Colonic mucosa (tissue), 4 donors: ENCODE measurements around the gene CORO7. TPM values are rescaled to one million over a fixed set of nuclear protein-coding genes. Genes with fewer than 3 reads are reported as not detected.

ENCODE experiments used
- DNase-seq: peaks from one replicate; pipeline ENCODE4 v3.0.0-alpha.2; 2020
- H3K27ac ChIP-seq: fragments of 200-600 bp; one replicate; pipeline ENCODE4 v1.8.0; 2021
- H3K27me3 ChIP-seq: fragments of 200-600 bp; one replicate; pipeline ENCODE4 v1.8.0; 2021
- H3K36me3 ChIP-seq: fragments of 200-600 bp; one replicate; pipeline ENCODE4 v1.8.0; 2021
- H3K4me1 ChIP-seq: fragments of 200-600 bp; one replicate; pipeline ENCODE4 v1.8.0; 2021; ENCODE audit warnings: mild to moderate bottlenecking
- H3K4me3 ChIP-seq: fragments of 200-600 bp; one replicate; pipeline ENCODE4 v1.8.0; 2021
- H3K9ac ChIP-seq, 2 donors: one replicate each; pipeline ENCODE4 v1.7.0; 2013; ENCODE audit warnings: control low read depth in 2 of 2, low read depth in 2 of 2, low read length in 2 of 2
- H3K9me3 ChIP-seq: fragments of 200-600 bp; one replicate; pipeline ENCODE4 v1.8.0; 2021
- intact Hi-C: fragments of 100-400 bp; cut with DNase I; formaldehyde crosslinking; loops from one replicate; pipeline ENCODE4 v1.14.1; 2022
- total RNA-seq, 2 donors: library from RNA; stranded (reverse); fragmentation: NEBNext Ultra II Directional in 1 of 2; extraction: Animal tissue kit (Norgen Biotek cat#: 25700) in 1 of 2; gene quantifications; one replicate each; pipeline ENCODE4 v1.2.1, GENCODE V29; 2021
- TF ChIP-seq, protein P1 (sequence below): fragments of 200-600 bp; IDR thresholded peaks from one replicate; pipeline ENCODE4 v1.8.0; 2022; ENCODE audit warnings: antibody characterized with exemption, mild to moderate bottlenecking
- donor health status: healthy.
- donor health status: DM: no; HTN: no; CAD: no.
- donor health status: DM: no; HTN: no; CAD: no.

CORO7 gene
- total RNA-seq, 2 donors from 2014 or later, result 37.2 to 55.9 TPM

DNA sequence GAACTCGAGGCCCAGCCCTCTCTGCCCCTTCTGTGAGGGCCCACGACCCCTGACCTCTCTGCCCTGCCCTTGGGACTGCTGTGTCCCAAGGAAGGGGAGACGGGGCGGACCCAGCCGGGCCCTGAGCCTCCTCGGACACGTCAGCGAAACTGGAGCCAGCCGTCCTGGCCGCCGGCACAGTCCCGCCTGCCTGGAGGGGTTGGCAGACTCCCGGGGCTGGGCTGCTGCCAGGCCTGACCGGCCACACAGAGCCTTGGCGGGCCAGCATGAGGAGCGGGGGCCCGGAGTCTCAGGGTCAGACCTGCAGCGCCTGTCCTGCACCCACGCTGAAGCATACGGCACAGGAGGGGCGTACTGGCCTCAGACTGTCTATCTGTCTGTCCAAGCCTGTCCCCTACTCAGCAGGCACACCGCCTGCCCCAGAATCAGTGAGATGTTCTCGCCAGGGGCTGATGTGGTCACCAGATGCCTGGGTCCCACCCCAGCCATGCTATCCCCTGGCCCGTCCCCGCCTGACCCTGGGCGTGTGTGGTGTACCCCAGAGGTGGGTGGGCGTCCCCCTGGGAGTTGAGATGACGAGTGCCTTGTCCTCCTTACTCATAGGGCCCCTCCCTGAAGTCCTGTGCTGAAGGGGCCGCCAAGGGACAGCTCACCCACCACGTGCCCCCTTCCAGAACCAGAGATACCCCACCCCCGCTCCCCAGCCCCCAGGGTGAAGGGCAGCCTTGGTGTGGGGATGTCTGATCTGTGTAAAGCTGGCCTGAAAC, 40.1 kb downstream of the CORO7 start:
- Histone ChIP-seq H3K9ac (peak overlapping the region; percentile 24 to 46), H3K27ac (peak overlapping the region; percentile 7), H3K27me3 (no peaks in the 10 kb centered on the region), H3K9me3 (no peaks in the 10 kb centered on the region), H3K4me1 (peaks cover 3% of the 10 kb centered on the region), H3K4me3 (no peak overlapping the region), H3K36me3 (no peaks in the 10 kb centered on the region)
- TF ChIP-seq, protein P1, sequence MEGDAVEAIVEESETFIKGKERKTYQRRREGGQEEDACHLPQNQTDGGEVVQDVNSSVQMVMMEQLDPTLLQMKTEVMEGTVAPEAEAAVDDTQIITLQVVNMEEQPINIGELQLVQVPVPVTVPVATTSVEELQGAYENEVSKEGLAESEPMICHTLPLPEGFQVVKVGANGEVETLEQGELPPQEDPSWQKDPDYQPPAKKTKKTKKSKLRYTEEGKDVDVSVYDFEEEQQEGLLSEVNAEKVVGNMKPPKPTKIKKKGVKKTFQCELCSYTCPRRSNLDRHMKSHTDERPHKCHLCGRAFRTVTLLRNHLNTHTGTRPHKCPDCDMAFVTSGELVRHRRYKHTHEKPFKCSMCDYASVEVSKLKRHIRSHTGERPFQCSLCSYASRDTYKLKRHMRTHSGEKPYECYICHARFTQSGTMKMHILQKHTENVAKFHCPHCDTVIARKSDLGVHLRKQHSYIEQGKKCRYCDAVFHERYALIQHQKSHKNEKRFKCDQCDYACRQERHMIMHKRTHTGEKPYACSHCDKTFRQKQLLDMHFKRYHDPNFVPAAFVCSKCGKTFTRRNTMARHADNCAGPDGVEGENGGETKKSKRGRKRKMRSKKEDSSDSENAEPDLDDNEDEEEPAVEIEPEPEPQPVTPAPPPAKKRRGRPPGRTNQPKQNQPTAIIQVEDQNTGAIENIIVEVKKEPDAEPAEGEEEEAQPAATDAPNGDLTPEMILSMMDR, result no peak
- peak; percentile 65 for DNase-seq
- intact Hi-C loops, result no loop called here

GRCh38 chr16:4375717-4376116, 40.7 kb downstream of the CORO7 start:
- H3K36me3 ChIP-seq, result no peaks in the 10 kb centered on the region
- H3K4me3 ChIP-seq, result no peak overlapping the region
- H3K27me3 ChIP-seq, result no peaks in the 10 kb centered on the region
- H3K4me1 ChIP-seq, result peaks cover 3% of the 10 kb centered on the region
- TF ChIP-seq, protein P1, result no peak
- H3K9me3 ChIP-seq, result no peaks in the 10 kb centered on the region
- DNase-seq, result no peak
- peak overlapping the region; percentile 7 for H3K27ac ChIP-seq
- peak overlapping the region in 1 of 2 donors; percentile 34 for H3K9ac ChIP-seq
- intact Hi-C loops, result no loop called here

DNA sequence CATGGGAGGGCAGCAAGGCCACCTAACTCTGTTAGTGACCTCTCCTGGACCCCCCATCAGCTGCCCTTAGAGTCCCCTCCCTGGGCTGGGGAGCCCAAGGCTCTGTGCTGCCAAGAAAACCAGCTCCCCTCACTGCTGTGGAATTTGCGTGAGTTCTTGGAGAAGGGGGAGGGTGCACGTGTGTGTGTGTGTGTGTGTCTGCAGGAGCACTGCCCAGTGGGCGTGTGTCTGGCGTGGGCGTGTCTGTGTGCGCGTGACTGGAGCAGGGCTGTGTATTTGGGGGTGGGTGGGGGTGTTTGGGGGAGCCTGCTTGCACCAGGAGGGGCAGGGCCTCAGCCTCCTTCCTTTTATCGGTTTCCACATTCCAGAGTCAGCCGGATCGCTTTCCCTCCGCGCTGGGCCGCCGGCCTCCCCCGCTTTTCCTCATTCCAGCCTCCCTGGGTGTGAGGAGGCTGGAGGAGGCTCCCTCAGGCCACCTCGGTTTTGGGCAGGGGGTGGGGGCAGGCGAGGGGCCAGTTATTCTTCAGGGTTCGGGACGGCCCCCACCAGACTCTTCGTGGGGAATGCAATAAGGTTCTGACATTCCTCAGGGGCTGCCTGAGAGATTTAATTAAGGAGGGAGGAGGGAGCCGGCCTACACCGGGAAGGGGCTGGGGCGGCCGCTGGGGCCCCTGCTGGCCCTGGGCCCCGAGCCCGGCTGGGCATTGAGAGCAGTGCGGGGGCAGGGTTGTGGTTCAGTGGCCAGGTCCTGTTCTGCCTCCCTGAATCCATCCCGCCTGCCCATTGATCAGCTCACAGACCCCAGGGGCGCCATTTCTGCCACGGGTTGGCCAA, 42.3 kb downstream of the CORO7 start:
- peaks cover 3% of the 10 kb centered on the region for H3K4me1 ChIP-seq
- H3K27ac ChIP-seq, result peak overlapping the region; percentile 45
- H3K9ac ChIP-seq, result peak overlapping the region; percentile 26 to 56
- H3K9me3 ChIP-seq, result no peaks in the 10 kb centered on the region
- intact Hi-C loops, result no loop called here
- peak; percentile 68 for DNase-seq
- H3K4me3 ChIP-seq, result no peak overlapping the region
- H3K36me3 ChIP-seq, result no peaks in the 10 kb centered on the region
- H3K27me3 ChIP-seq, result no peaks in the 10 kb centered on the region
- TF ChIP-seq, protein P1, result no peak

DNA sequence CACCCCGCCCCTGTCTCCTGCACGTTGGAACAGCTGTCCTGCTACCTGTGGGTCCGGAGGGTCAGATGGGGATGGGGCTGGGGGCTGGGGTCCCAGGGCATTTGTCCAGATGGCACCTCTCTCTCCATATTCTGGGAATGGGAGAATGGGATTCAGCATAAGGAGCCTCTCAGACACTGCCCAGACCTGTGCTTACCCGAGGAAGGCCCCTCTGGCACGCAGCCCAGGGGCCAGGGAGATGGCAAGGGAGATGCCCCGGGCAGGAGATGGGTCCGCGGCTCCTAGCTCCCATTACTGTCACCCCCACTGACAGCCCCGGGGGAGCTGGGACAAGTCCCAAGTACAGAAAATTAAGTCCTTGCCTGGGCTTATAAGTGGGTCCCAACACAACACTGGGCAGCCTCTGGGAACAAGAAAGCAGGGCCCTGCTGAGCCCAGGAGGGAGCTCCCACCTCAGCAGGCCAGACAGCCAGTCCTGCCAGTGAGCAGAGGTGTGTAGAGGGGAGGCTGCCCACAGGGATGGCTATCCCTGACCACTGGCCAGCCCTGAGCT, 43.0 kb downstream of the CORO7 start:
- Histone ChIP-seq H3K27me3 (no peaks in the 10 kb centered on the region), H3K4me1 (peaks cover 3% of the 10 kb centered on the region), H3K27ac (peak overlapping the region; percentile 45), H3K9me3 (no peaks in the 10 kb centered on the region), H3K4me3 (peak overlapping the region; percentile 52), H3K36me3 (no peaks in the 10 kb centered on the region), H3K9ac (peak overlapping the region; percentile 14 to 56)
- intact Hi-C loops, result no loop called here
- no peak for DNase-seq
- TF ChIP-seq, protein P1, result no peak

DNA sequence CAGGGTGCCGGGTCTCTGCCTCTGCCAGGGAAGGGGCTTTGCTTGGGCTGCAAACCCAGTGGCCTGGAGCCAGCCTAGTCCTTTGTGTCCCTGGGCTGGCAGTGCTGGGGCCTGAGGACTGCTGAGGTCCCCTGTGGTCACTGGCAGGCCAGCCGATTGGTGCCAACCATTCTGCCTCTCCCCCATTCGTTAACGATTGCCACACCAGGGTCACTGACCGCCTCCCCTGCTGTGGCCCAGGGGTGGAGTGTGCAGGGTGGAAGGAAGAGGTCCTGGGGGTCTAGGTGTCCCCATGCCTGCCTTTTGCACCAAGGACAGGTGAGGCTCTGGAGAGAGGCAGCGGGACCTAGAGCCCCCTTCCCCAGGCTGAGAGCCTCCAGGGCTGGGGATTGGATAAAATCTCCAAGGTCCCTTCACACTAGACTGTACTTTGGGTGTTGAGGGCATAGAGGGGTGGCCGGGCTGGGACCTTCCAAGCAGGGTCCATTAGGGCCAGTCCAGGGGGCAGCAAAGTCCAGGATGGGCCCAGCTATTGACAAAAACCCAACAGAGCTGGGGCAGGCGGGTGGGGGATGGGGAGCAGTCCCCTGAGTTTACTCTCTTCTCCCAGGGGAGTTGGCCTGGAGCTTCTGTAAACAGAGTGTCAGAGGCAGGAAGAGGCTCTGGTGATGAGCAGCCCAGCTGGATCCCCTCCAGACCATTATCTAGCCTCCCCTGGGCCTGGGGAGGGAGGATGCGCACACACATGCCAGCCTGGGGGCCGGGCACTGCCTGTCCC, 43.6 kb downstream of the CORO7 start:
- DNase-seq, result peak; percentile 41
- intact Hi-C loops, result no loop called here
- no peaks in the 10 kb centered on the region for H3K27me3 ChIP-seq
- H3K4me1 ChIP-seq, result peaks cover 3% of the 10 kb centered on the region
- no peaks in the 10 kb centered on the region for H3K9me3 ChIP-seq
- no peaks in the 10 kb centered on the region for H3K36me3 ChIP-seq
- TF ChIP-seq, protein P1, result no peak
- peak overlapping the region; percentile 73 to 74 for H3K9ac ChIP-seq
- peak overlapping the region; percentile 52 for H3K4me3 ChIP-seq
- peak overlapping the region; percentile 45 for H3K27ac ChIP-seq
